NCI-H1105 treated with DMSO at 0.1 percent for 48 hours (cell line): Measurements from ENCODE around the gene LSR.
"Not testable (repeated sequence)": the region's sequence is repeated elsewhere in the genome, so short reads cannot be mapped to it uniquely, and the experiment has no call there.

Source experiments
- DNase-seq: peaks from one replicate; lab custom pipeline; 2025; lab: John Stamatoyannopoulos, UW

Gene LSR

DNA sequence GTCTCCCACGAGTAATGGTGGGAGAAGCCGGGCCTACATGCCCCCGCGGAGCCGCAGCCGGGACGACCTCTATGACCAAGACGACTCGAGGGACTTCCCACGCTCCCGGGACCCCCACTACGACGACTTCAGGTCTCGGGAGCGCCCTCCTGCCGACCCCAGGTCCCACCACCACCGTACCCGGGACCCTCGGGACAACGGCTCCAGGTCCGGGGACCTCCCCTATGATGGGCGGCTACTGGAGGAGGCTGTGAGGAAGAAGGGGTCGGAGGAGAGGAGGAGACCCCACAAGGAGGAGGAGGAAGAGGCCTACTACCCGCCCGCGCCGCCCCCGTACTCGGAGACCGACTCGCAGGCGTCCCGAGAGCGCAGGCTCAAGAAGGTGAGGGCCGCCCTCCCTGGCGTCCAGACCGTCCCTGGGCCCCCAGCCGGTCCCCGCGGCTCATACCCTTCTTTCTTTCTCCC is 18.6 kb downstream of the LSR start:
- DNase-seq = peak; percentile 49

GRCh38 chr19:35267818-35268535 is 19.2 kb downstream of the LSR start:
- peak; percentile 70 for DNase-seq

DNA sequence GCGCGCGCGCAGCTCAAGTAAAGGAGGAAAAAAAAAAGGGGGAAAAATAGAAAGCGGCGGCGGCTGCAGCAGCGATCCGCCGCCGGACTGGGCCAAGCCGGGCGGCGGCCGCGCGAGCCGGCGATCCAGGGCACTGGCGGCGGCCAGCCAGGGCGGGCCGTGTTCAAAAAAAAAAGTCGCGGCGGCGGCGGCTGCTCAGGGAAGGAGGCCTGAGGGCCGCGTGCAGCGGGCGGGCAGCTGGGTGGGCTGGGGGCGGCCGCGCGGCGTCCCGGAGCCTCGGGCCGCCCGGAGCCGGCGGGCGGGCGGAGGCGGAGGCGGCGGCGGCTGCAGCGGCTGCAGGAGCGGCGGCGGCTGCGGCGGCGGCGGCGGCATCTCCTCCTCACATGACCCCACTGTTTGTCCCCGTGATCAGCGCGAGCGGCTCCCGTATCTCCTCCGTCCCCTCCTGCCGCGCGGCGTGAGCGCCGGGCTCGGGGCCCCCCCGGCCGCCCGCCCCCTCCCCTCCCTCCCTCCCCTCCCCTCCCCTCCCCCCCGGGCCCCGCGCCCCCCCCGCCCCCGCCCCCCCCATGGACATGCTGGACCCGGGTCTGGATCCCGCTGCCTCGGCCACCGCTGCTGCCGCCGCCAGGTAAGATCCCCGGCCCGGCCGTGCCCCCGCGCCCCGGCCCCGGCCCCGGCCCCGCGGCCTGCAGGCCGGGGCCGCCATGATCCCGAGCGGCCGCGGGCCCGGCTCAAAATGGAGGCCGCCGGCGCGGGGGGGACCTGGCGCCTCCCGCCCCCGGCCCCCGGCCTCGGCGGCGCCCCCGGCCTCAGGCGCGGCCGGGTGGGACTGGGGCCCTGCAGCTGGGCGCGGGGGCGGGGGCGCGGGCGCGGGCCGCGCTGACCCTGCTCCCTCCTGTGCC is 20.0 kb downstream of the LSR start, which contains the start of gene USF2:
TSS of gene USF2 (plus strand) at position 427 of the 902 bp plus-strand sequence. CDS start at position 567, 140 bp downstream.
- DNase-seq = peak; percentile 67

DNA sequence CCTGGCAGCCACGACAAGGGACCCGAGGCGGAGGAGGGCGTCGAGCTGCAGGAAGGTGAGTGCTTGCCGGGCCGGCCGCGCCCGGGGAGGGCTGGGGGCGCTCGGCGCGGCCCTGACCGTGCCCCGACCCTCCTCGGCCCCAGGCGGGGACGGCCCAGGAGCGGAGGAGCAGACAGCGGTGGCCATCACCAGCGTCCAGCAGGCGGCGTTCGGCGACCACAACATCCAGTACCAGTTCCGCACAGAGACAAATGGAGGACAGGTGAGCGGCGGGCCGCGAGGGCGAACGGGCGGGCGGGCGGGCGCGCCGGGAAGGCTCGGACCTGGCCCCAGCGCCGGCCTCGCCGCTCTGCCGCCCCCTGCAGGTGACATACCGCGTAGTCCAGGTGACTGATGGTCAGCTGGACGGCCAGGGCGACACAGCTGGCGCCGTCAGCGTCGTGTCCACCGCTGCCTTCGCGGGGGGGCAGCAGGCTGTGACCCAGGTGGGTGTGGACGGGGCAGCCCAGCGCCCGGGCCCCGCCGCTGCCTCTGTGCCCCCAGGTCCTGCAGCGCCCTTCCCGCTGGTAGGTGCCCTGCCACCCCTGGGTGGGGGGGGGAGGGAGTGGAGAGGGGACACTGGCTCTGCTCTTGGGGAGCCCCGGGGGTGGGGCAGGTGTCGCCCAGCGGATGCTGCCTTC is 20.8 kb downstream of the LSR start:
- DNase-seq = peak; percentile 80

DNA sequence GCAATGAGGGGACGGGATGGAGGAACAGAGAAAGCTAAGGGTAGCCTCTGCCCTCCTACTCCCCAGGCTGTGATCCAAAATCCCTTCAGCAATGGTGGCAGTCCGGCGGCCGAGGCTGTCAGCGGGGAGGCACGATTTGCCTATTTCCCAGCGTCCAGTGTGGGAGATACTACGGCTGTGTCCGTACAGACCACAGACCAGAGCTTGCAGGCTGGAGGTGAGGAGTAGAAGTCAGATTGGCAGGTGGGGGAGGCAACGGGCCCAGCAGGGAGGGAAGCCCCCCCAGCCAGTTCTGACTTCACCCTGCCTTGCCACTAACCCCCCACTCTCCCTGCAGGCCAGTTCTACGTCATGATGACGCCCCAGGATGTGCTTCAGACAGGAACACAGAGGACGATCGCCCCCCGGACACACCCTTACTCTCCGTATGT is 21.6 kb downstream of the LSR start:
- DNase-seq = no peak

DNA sequence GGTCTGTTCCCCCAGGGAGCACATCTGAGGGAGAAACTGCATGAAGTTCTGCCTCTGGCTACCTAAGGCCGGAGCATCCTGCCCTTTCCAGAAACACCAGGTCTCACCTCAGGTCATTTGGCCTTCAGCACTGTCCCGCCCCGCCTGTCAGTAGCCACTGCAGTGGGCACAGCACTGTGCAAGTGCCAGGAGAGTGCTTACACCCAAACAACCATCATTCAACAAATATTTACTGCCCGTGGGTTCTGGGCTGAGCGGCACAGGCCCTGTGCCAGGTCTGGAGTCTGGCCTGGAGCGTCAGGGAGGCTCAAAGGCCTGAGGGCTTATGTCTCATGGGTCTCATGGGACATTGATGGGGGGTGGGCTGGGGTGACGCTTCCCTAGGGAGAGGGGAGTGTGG is 22.7 kb downstream of the LSR start:
- DNase-seq = no peak

DNA sequence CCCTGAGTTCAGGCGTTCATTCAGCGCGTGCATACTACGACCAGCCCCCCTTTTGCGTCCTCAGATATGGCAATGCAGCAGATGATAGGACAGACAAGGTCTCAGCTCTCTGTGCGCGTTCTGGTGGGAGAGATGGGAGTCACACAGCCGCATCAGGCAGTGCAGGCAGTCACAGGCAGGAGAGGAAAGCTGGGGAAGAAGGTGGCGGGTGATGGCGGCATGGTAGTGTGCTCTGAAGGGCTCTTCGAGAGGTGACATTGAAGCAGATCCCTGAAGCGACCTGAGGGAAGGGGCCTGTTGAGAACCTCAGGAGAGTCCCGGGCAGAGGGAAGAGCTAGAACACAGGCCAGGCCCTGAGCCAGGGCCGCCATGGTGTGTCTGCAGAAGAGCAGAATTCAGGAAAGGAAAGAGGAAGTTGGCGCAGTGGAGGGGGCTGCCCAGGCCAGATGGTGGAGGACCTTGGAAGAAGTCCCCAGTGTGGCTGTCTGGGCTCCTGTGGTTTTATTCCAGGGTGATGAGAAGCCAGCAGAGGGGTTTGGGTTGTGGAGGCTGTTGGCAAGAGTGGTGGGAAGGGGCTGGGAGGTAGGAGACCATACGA is 23.4 kb downstream of the LSR start:
- DNase-seq = no peak

GRCh38 chr19:35272954-35273649 is 24.3 kb downstream of the LSR start:
- DNase-seq = no peak

DNA sequence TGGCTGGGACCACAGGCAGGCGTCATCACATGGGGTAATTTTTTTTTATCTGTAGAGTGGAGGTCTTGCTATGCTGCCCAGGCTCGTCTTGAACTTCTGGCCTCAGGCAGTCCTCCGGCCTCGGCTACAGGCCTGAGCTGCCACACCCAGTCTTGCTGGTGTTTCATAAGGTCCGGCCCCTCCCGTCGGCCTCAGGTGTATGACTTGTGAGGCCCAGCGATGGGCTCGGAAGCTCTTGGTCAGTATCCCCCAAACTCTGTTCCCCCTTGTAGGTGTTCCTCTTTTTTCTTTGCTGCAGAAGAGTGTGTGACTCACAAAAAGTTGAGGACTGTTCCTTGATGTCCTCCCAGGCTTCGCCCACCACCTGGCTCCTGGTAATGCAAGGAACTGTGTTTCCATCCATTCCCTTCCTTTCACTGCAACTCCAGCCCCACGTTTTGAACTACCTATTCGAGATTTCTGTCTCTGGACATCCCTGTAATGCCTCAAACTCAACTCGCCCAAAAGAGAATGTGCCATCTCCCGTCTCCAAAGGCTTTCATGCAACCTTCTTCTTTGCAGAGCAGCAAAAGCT is 25.0 kb downstream of the LSR start:
- DNase-seq = no peak

- no peak for DNase-seq
These were observed 25.5 kb downstream of the LSR start for GRCh38 chr19:35274323-35274722.

DNA sequence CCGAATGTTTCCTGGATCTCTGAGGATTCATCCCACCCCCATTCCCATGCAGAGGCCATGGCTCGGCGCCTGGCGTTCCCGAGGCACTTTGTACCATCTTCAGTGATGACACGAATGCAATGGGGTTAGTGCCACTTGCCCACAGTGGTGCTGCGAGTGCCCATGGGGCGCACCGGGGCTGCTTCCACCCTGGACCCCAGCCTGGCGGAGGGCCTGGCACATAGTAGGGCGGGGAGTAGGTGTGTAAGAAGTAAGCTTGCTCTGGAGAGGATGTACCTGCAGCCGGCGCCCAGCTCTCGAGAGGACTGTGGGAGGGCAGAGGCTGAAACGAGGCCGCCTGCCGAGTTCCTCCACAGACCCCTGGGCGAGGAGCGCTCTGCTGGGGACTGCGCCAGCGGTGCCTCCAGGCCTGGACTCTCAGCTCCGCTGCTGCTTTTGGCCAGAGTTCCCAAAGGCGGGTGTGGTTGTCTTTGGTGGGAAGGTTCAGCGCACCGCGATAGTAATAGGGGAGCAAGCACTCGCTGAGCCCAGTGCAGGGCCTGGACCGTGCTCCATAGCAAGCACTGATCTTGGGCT is 28.0 kb downstream of the LSR start:
- no peak for DNase-seq

GRCh38 chr19:35278578-35279284 is 29.9 kb downstream of the LSR start:
- no peak for DNase-seq

DNA sequence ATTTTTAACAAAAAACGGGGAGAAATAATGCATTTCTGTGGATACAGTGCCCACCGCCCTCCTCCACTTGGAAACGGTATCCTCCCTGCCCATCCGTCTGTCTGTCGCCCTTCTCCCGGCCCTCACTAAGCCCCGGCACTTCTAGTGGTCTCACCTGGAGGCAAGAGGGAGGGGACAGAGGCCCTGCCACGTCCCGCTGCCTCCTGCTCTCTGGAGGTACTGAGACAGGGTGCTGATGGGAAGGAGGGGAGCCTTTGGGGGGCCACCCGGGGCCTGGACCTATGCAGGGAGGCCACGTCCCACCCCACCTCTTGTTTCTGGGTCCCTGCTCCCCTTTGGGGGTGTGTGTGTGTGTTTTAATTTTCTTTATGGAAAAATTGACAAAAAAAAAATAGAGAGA is 30.6 kb downstream of the LSR start:
- DNase-seq = no peak

DNA sequence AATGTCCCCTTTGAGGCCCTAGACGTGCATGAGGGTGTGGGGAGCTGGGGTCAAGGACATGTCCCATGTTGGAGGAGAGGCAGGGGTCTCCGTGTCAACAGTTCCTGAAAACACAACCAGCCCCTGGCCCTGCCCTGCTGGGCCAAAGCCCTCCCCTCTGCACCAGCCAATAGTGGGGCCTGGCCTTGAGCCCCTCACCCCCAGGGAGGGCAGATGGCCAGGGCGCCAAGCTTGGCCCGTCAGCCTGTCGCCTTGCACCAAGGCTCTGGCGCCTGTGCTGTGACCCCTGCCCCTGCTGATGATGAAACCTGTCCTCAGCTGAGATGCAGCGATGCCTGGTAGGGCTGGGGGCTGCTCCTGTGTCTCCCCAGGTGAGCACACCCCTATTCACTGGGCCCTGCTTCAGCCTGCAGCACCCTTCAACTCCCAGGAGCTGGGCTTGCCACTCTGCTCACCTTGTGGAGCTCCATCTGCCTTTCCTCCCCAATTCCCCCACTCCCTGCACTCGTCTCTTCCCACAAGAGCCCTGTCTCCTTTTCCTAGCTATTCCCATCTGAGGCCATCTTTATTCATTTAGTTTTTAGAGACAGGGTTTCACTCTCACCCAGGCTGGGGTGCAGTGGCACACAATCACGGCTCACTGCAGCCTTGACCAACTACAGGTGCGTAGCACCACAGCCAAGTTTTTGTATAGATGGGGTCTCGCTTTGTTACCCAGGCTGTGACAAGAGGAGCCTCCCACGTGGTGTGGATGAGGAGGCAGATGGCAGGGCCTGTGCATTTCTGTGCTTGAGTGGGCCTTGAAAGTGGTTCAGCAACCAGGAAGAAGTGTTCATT is 31.4 kb downstream of the LSR start:
- DNase-seq = no peak

DNA sequence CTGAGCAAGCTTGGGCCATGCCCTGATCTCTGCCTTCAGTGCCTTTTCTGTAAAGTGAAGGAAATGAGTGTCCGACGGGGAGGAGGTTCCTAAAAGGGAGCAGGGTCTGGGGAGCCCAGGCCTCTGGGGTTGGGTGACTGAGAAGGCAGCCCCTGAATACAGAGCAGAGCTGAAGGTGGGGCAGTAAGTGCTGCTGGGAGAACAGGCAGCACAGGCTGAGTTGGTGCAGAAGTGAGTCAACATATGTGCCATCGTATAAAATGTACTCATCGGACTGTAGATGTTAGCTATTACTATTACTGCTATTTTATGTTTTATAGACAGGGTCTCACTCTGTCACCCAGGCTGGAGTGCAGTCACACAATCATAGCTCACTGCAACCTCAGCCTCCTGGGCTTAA is 32.5 kb downstream of the LSR start:
- no peak for DNase-seq

DNA sequence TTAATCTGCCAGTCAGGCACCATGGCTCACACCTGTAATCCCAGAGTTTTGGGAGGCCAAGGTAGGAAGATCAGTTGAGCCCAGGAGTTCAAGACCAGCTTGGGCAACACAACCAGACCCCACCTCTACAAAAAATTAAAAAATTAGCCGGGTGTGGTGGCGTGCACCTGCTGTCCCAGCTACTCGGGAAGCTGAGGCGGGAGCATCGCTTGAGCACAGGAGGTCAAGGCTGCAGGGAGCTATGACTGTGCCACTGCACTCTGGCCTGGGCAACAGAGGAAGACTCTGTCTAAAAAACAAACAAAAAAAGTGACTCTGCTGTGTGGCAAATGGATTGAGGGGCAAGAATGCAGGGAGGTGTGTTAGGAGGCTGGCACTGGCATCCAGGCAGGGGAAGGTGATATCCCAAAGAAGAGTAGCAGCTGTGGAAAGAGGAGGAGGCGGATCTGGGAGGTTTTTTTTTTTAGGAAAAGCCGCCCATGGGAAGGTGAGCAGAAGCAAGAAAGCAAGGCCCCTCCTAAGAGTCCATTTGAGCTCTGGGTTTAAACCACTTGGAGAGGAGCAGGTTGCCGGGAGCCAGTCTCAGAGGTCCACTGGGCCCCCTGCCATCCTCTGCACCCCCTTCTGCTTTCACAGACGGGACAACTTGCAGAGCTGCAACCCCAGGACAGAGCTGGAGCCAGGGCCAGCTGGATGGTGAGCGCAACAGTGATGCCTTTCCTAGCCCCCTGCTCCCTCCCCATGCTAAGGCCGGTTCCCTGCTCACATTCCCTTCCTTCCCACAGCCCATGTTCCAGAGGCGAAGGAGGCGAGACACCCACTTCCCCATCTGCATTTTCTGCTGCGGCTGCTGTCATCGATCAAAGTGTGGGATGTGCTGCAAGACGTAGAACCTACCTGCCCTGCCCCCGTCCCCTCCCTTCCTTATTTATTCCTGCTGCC is 35.6 kb downstream of the LSR start:
- DNase-seq = no peak

- no peak for DNase-seq
These were observed 36.3 kb downstream of the LSR start for GRCh38 chr19:35285095-35285449.

DNA sequence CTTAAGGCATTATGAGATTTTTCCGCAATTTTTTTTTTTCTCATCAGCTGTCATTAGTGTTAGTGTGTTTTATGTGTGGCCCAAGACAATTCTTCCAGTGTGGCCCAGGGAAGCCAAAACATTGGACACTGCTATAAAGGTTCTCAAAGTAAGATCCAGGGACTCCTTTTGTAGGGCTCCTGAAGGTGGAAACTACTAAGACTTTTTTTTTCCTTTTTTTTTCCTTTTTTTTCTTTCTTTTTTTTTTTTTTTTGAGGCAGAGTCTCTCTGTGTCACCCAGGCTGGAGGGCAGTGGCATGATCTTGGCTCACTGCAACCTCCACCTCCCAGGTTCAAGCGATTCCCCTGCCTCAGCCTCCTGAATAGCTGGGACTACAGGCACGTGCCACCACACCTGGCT is 36.7 kb downstream of the LSR start:
- not testable (repeated sequence) for DNase-seq
